Stimulated activated CD4-positive, alpha-beta T cell treated with anti-CD3 and anti-CD28 coated beads, Interleukin-1b, Interleukin-23, amount 100 ng/mL, for 48 hours (primary cell): ENCODE results near the gene DENND1B.

Source experiments
- DNase-seq: peaks from one replicate; pipeline ENCODE4 v3.0.0-alpha.2; 2020

The DENND1B gene

GRCh38 chr1:197463142-197463541 lies 312.1 kb downstream of the DENND1B start:
- DNase-seq, result no peak

GRCh38 chr1:197462539-197462938 lies 312.7 kb downstream of the DENND1B start:
- DNase-seq, result no peak
